Measurements from ENCODE around the gene TRAF3.
"Not testable (repeated sequence)": the region's sequence is repeated elsewhere in the genome, so short reads cannot be mapped to it uniquely, and the experiment has no call there.

Gene TRAF3

GRCh38 chr14:102829016-102829548 lies 51.8 kb downstream of the TRAF3 start:
- DNase-seq (ENCODE audit: low spot score) = no peak

GRCh38 chr14:102830474-102831045 lies 53.3 kb downstream of the TRAF3 start:
- DNase-seq (ENCODE audit: low spot score) = no peak

- DNase-seq (ENCODE audit: low spot score) = no peak
Measured at GRCh38 chr14:102831163-102831804, 54.0 kb downstream of the TRAF3 start.

GRCh38 chr14:102833341-102833740 lies 56.1 kb downstream of the TRAF3 start:
- DNase-seq (ENCODE audit: low spot score) = no peak

DNA sequence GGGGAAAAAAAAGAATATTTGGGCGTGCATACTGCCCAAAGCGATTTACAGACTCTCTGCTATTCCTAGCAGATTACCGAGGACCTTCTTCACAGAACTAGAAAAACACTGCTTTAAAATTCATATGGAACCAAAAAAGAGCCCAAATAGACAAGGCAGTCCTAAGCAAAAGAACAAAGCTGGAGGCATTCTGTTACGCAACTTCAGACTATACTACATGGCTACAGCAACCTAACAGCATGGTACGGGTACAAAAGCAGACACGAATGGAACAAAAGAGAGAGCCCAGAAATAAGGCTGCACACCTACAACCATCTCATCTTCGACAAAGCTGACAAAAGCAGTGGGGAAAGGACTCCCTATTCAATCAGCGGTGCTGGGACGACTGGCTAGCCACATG lies 56.7 kb downstream of the TRAF3 start:
- DNase-seq (ENCODE audit: low spot score) = no peak

- no peak for DNase-seq (ENCODE audit: low spot score)
Measured at GRCh38 chr14:102835959-102836358, 58.7 kb downstream of the TRAF3 start.

- not testable (repeated sequence) for DNase-seq (ENCODE audit: low spot score)
Measured at GRCh38 chr14:102837120-102837519, 59.9 kb downstream of the TRAF3 start.

GRCh38 chr14:102838501-102838900 lies 61.3 kb downstream of the TRAF3 start:
- no peak for DNase-seq (ENCODE audit: low spot score)

DNA sequence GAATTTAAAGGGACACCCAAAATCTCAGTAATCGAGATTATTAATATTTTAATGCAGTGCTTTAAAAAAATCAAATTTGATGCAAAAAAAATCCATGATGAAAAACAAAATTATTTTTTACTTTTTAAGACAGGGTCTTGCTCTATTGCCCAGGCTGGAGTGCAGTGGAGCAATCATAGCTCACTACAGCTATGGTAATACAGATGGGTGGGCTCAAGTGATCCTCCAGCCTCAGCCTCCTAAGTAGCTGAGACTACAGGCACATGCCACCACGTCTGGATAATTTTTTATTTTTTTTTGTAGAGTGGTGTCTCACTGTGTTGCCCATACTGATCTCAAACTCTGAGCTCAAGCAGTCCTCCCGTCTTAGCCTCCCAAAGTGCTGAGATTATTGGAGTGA lies 62.9 kb downstream of the TRAF3 start:
- no peak for DNase-seq (ENCODE audit: low spot score)

DNA sequence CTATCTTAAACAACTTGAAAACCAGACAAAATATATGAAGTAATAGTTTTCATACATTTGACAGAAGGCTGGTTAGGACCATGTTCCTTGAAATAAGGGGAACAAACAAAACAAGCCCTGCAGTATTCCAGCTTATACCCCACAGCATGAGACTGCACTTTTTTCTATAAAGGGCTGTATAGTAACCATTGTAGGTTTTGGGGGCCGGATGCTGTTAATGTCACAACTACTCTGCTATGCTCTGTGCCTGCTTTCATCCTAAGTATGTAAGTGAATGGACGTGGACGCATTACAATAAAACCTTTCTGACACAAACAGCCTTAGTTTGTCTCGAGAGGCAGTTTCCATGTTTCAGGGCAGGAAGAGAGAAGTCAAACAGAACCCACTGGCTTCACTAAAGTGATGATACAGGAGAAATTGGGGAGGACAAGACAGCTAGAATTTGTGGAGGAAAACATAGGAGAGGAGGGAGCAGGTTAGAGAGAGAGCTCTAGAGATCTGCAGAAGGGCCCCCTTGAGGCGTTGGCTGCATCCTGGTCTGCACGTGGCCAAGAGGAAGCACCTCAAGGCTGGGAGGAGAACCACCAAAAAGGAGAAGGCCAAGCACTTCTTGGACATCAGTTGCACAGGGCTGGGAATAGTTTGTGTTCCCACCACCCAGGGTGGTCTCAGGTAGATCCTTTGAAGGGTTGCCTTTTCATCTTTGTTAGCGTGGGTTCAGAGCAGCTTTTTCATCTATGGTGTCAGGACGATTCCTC lies 63.7 kb downstream of the TRAF3 start:
- DNase-seq (ENCODE audit: low spot score) = no peak

GRCh38 chr14:102848830-102849525 lies 71.7 kb downstream of the TRAF3 start:
- DNase-seq (ENCODE audit: low spot score) = no peak

DNA sequence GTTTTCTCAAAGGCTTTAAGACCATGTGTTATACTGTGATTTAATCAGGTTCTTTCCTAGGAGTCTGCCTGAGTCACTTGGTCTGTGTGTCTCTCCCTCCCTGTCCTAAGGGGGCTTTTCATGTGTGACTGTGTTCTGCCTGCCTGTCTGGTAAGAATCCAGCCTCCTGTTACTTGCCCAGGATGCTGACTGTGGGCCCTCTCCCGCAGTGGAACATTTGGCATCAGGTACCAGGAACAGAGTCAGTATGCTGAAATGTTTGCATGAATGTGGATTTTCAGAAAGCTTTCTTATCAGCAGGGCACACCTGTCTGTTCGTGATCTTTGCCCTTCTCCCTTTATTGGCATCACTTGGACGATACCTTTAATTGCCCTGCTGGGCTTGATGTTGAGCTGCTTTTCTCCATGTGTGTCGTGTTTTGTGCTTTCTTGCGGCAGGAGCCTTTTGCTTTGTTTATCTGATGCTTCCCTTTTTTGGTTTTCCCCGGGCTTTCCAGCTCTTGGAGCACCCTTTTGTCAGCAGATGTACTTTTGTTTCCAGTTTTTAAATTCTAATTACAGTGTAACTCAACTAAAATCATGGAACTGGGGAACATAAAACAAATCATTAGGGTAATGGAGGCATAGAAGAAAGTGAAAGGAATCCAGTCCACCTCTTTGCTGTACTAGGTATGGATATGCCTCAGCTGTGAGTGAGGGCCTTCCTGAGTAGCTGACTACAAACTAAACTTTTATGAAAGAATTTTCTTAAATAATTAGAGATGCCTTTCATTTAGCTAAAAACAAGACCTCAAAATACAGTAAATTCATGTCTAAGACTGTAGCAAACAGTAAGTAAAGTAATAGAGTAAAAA lies 72.5 kb downstream of the TRAF3 start:
- no peak for DNase-seq (ENCODE audit: low spot score)

DNA sequence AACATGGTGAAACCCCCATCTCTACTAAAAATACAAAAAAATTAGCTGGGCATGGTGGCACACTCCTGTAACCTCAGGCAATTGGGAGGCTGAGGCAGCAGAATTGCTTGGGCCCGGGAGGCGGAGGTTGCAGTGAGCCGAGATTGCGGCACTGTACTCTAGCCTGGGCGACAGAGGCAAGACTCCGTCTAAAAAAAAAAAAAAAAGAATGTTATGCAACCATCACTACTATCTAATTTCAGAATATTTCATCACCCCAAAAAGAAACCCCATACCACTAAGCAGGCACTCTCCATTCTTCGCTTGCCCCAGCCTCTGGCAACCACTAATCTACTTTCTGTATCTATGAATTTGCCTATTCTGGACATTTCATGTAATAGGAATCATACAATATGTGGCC lies 76.4 kb downstream of the TRAF3 start:
- no peak for DNase-seq (ENCODE audit: low spot score)

GRCh38 chr14:102854091-102854703 lies 76.9 kb downstream of the TRAF3 start:
- DNase-seq (ENCODE audit: low spot score) = no peak

DNA sequence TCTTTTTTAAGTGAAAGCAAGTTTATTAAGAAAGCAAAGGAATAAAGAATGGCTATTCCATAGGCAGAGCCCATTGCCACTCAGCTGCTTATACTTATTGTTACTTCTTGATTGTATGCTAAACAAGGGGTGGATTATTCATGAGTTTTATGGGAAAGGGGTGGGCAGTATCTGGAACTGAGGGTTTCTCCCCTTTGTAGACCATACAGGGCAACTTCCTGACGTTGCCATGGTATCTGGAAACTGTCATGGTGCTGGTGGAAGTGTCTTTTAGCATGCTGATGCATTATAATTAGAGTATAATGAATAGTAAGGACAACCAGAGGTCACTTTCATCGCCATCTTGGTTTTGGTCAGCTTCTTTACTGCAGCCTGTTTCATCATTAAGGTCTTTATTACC lies 78.9 kb downstream of the TRAF3 start:
- no peak for DNase-seq (ENCODE audit: low spot score)

DNA sequence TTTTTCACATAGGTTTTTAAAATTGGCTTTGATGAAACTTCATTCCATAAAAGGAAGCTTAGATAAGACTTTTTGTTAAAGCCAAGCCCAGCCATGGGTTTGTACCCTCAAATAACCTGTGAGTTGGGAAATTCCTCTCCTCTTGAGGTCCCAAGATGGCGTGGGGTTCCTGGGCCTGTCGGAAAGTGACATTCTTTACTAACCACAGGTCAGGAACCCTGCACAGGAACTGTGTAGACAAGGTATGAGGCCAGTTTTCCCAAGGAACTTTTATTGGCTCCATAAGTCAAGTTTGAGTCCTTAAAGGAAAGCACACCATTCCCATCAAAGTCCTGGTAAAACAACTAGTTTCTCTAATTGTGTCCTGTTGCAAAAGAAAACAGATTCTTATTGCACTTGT lies 80.2 kb downstream of the TRAF3 start:
- DNase-seq (ENCODE audit: low spot score) = no peak

DNA sequence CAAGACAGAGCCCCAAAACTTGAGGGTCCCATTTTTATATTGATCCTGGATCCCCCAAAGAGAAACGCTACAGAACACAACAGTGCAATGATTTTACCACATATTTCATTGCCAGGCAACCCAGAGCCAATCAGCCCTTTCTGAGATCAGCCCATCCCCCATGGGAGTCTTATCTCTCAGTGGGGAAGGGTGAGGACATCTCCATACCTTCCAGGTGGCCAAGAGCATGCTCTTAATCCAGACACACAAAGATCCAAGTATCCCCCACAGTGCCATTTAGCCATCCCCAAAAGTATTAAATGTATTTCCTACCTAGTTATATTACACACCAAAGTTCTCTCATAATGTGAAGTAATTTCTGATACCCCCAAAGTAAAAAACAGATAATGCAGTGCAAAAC lies 82.7 kb downstream of the TRAF3 start:
- no peak for DNase-seq (ENCODE audit: low spot score)

DNA sequence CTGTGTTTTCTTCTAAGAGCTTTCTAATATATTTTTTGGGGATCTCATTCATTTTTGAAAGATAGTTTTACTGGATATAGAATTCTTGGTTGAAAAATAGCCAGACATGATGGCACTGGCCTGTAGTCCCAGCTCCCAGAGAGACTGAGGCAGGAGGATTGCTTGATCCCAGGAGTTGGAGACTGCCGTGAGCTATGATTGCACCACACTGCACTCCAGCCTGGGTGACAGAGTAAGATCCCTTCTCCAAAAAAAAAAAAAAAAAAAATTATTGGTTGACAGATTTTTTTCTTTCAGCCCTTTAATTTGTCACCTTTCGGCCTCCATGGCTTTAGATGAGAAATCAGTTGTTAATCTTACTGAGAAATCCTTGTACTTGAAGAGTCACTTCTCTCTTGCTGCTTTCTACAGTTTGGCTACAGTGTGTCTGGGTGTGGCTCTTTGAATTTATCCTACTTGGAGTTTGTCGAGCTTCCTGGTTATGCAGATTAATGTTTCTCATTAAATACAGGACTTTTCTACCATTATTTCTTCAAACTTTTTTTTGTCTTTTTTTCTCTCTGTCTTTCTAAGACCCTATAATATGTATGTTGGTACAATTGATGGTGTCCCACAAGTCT lies 85.0 kb downstream of the TRAF3 start:
- DNase-seq (ENCODE audit: low spot score) = no peak

DNA sequence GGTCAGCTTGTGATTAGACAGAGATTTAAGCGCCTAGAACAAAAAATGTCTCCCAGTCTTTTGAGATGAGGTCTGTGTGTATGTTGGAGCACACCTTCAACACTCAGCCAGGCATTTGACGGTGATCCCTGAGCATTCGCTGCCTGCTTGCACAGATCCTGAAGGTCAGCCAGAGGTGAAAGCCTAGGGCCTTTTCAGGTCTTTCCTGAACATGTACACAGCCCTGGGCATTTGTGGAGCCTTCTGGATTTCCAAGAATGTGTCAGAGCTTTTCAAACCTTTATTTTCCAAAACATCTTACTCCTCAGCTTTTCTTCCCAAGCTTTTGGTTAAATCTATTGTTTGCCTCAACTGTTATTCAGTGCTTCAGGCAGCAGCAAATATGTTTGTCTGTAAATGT lies 86.1 kb downstream of the TRAF3 start:
- no peak for DNase-seq (ENCODE audit: low spot score)

DNA sequence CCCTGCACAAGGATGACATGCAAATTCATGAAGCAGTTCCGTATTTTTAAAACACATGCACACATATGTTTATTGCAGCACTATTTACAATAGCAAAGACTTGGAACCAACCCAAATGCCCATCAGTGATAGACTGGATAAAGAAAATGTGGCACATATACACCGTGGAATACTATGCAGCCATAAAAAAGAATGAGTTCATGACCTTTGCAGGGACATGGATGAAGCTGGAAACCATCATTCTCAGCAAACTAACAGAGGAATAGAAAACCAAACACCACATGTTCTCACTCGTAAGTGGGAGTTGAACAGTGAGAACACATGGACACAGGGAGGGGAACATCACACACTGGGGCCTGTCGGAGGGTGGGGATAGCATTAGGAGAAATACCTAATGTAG lies 88.7 kb downstream of the TRAF3 start:
- DNase-seq (ENCODE audit: low spot score) = not testable (repeated sequence)
